SK-N-MC (cell line): ENCODE results near the gene CASZ1.

Experiments used
- EZH2 ChIP-seq: fragments of 200-600 bp; sonication (generic); IDR thresholded peaks from one replicate; pipeline ENCODE4 v1.6.1; 2017; ENCODE audit warnings: antibody characterized with exemption
- FOXP2 ChIP-seq: optimal IDR thresholded peaks from 2 replicates; pipeline ENCODE3; 2011; ENCODE audit warnings: mild to moderate bottlenecking, moderate library complexity; ENCODE audit not compliant: insufficient read depth; ENCODE audit errors: extremely low read length, control extremely low read depth
- POLR2AphosphoS5 ChIP-seq: IDR thresholded peaks from 2 replicates; pipeline ENCODE4 v1.6.1; 2012; ENCODE audit warnings: mild to moderate bottlenecking, low read depth, low read length, borderline replicate concordance

DNA sequence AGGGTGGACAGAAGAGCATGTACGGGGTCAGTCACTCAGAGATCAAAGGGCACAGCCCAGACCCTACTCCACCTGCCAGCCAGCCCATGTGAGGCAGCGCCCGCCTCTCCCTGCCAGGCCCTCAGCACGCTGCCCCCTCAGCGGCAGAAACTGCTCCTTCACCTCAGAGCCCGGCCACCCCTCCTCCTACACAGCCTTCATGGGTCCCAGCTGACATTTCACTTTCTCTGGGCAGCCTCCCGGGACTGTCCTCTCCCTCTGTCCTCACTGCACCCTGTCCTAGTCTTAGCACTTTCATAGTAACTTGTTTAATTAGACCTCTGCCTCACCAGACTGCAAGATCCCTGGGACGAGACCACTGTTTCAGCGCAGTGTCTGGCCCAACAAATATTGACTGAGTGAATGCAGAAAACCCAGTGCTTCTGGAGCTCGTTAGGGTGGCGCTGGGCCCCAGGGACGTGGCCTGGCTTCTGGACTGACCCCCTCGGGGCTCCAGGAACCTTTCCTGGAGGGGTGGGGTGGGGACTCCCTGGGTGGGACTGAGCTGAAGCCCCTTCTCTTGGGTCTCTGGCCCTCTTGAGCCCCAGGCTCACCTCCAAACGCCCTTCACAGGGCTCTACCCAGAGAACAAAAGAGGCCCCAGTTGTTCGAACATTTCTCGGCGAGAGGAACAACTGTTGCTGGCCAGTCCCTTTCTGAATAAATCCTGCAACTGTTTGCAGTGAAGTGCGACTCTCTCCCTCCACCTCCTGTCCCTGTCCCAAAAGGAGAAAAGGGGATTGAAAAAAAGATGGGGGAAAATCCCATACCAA lies 114.9 kb downstream of the CASZ1 start:
- TF ChIP-seq POLR2AphosphoS5 (no peak), EZH2 (no peak), FOXP2 (no peak)
